HG03097 (cell line): ENCODE results near the gene MAP2.
"Not testable (repeated sequence)": the region's sequence is repeated elsewhere in the genome, so short reads cannot be mapped to it uniquely, and the experiment has no call there.

Experiments
- ATAC-seq: cut with Tn5 transposase; IDR thresholded peaks from one replicate; pipeline ENCODE4 v1.9.1; 2021; ENCODE audit not compliant: unreplicated experiment, low FRiP score

MAP2 gene

GRCh38 chr2:209579230-209579749 is 155.4 kb downstream of the MAP2 start:
- no peak for ATAC-seq

GRCh38 chr2:209581040-209581439 is 157.2 kb downstream of the MAP2 start:
- no peak for ATAC-seq

- no peak for ATAC-seq
Observed at GRCh38 chr2:209582281-209582680, 158.4 kb downstream of the MAP2 start.

- no peak for ATAC-seq
Observed at GRCh38 chr2:209584472-209584871, 160.6 kb downstream of the MAP2 start.

GRCh38 chr2:209584915-209585314 is 161.1 kb downstream of the MAP2 start:
- no peak for ATAC-seq

- no peak for ATAC-seq
Observed at GRCh38 chr2:209591021-209591420, 167.2 kb downstream of the MAP2 start.

- no peak for ATAC-seq
Observed at GRCh38 chr2:209592106-209592505, 168.3 kb downstream of the MAP2 start.

- no peak for ATAC-seq
Observed at GRCh38 chr2:209593930-209594329, 170.1 kb downstream of the MAP2 start.

- ATAC-seq: no peak
Observed at GRCh38 chr2:209596262-209596661, 172.4 kb downstream of the MAP2 start.

- not testable (repeated sequence) for ATAC-seq
Observed at GRCh38 chr2:209598227-209598626, 174.4 kb downstream of the MAP2 start.

GRCh38 chr2:209600341-209601171 is 176.7 kb downstream of the MAP2 start:
- ATAC-seq: no peak

GRCh38 chr2:209601497-209601896 is 177.7 kb downstream of the MAP2 start:
- no peak for ATAC-seq

GRCh38 chr2:209602259-209602658 is 178.4 kb downstream of the MAP2 start:
- no peak for ATAC-seq

GRCh38 chr2:209609531-209609930 is 185.7 kb downstream of the MAP2 start:
- ATAC-seq: no peak

- ATAC-seq: no peak
Observed at GRCh38 chr2:209610631-209611030, 186.8 kb downstream of the MAP2 start.

- ATAC-seq: no peak
Observed at GRCh38 chr2:209613649-209614305, 189.9 kb downstream of the MAP2 start.

- no peak for ATAC-seq
Observed at GRCh38 chr2:209614690-209615369, 191.0 kb downstream of the MAP2 start.

GRCh38 chr2:209619782-209620181 is 195.9 kb downstream of the MAP2 start:
- no peak for ATAC-seq

- ATAC-seq: no peak
Observed at GRCh38 chr2:209624192-209624938, 200.5 kb downstream of the MAP2 start.

GRCh38 chr2:209629597-209629996 is 205.8 kb downstream of the MAP2 start:
- no peak for ATAC-seq

GRCh38 chr2:209633911-209634310 is 210.1 kb downstream of the MAP2 start:
- no peak for ATAC-seq
